ENCODE data around the gene GADD45GIP1.

- TF ChIP-seq EP300 (IDR thresholded peaks at IDR 0.05; ENCODE audit: low read depth) (no peak), CTCF (IDR thresholded peaks at IDR 0.05) (no peak), POLR2A (IDR thresholded peaks at IDR 0.05) (no peak)
Observed at GRCh38 chr19:13005253-13005652, 48.2 kb upstream of the GADD45GIP1 start.
